Vagina (tissue), 2 donors: ENCODE results near the gene AASDHPPT.

Experiments
- CTCF ChIP-seq, 3 experiments: fragments of 450-650 bp in 2 of 3; fragments of 200-600 bp in 1 of 3; sonication (generic) in 1 of 3; IDR thresholded peaks; one replicate each; pipeline ENCODE4 v1.5.1; 2017 to 2019; ENCODE audit warnings: antibody characterized with exemption in 3 of 3, mild to moderate bottlenecking in 2 of 3, moderate library complexity in 2 of 3
- POLR2AphosphoS5 ChIP-seq, 2 donors: sonication (generic); formaldehyde crosslinking; IDR thresholded peaks; one replicate each; pipeline ENCODE4 v1.9.0; 2017; ENCODE audit warnings: antibody characterized with exemption in 2 of 2, mild to moderate bottlenecking in 2 of 2, low read depth in 1 of 2; ENCODE audit not compliant: insufficient read depth in 1 of 2

- no peak for TF ChIP-seq CTCF (IDR thresholded peaks at IDR 0.05)
- TF ChIP-seq POLR2AphosphoS5 (IDR thresholded peaks at IDR 0.05; ENCODE audit: insufficient read depth in 1 of 2, low read depth in 1 of 2), result no peak
Observed at GRCh38 chr11:106059617-106060016, 17.8 kb upstream of the AASDHPPT start.
